ENCODE measurements around the gene AADAC. TPM values are rescaled to one million over a fixed set of nuclear protein-coding genes. Genes with fewer than 3 reads are reported as not detected.
"Not testable (repeated sequence)": the region's sequence is repeated elsewhere in the genome, so short reads cannot be mapped to it uniquely, and the experiment has no call there.

AADAC gene, protein sequence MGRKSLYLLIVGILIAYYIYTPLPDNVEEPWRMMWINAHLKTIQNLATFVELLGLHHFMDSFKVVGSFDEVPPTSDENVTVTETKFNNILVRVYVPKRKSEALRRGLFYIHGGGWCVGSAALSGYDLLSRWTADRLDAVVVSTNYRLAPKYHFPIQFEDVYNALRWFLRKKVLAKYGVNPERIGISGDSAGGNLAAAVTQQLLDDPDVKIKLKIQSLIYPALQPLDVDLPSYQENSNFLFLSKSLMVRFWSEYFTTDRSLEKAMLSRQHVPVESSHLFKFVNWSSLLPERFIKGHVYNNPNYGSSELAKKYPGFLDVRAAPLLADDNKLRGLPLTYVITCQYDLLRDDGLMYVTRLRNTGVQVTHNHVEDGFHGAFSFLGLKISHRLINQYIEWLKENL
- 10 to 100 TPM in 1 of 2 donors, 1 to 10 TPM in 1; 9.2 to 33.3 TPM for total RNA-seq
- polyA plus RNA-seq: 1 to 10 TPM; 4.4 to 7.3 TPM
- long read RNA-seq, donor 1, partial matches to known transcripts: 0 of 2 reads
- long read RNA-seq, donor 1, other reads (novel, unspliced or antisense): 0 of 2 reads
- long read RNA-seq, donor 2: 0 reads
- long read RNA-seq, donor 3: 0 reads
- long read RNA-seq, donor 4: 0 reads
- long read RNA-seq, donor 5, partial matches to known transcripts: 0 of 1 reads
- long read RNA-seq, donor 5, other reads (novel, unspliced or antisense): 0 of 1 reads

DNA sequence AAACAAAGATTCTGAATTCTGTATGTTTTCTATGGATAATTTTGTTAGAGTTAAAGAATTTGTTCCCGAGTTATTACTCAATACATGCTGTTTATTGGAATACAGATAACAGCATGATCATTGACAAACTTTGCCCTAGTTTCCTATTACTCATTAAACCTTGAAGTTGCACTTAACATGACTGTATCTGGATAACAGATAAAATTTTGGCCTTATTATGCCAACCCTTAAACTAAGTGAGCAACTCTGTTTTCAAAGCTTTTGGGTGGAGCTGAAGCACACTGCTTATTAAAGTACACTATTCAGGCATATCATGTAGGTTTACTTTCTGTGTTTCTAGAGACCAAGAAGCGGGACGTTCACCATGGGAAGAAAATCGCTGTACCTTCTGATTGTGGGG lies at the start of gene AADAC:
Gene AADAC (plus strand): TSS at position 318 of the 400 bp plus-strand sequence. CDS start 47 bp downstream, at position 365.
- DNase-seq: no peak
- peak; percentile 44 for ATAC-seq (ENCODE audit: insufficient read depth, low FRiP score)
- WGBS, 2 donors: 73 to 96% methylated on average over 4 of the region's 4 CpGs
- TF ChIP-seq, protein P1, sequence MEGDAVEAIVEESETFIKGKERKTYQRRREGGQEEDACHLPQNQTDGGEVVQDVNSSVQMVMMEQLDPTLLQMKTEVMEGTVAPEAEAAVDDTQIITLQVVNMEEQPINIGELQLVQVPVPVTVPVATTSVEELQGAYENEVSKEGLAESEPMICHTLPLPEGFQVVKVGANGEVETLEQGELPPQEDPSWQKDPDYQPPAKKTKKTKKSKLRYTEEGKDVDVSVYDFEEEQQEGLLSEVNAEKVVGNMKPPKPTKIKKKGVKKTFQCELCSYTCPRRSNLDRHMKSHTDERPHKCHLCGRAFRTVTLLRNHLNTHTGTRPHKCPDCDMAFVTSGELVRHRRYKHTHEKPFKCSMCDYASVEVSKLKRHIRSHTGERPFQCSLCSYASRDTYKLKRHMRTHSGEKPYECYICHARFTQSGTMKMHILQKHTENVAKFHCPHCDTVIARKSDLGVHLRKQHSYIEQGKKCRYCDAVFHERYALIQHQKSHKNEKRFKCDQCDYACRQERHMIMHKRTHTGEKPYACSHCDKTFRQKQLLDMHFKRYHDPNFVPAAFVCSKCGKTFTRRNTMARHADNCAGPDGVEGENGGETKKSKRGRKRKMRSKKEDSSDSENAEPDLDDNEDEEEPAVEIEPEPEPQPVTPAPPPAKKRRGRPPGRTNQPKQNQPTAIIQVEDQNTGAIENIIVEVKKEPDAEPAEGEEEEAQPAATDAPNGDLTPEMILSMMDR (IDR thresholded peaks at IDR 0.05; ENCODE audit: control extremely low read depth, extremely low read depth): no peak
- Histone ChIP-seq H3K36me3 (ENCODE audit: control insufficient read depth in 4 of 4, insufficient read depth in 4 of 4, low read length in 4 of 4) (no peaks in the 10 kb centered on the region), H3K9me3 (ENCODE audit: control insufficient read depth in 4 of 4, insufficient read depth in 3 of 4, low read length in 3 of 4) (peaks cover 0 to 4% (median 0%) of the 10 kb centered on the region in 4 donors), H3K4me3 (no peak within 1 kb of the TSS), H3K4me1 (ENCODE audit: control insufficient read depth in 5 of 5, insufficient read depth in 5 of 5, low read length in 5 of 5) (peaks cover 0 to 5% (median 0%) of the 10 kb centered on the region in 5 donors), H3K27me3 (ENCODE audit: control insufficient read depth in 3 of 3, insufficient read depth in 3 of 3, low read length in 2 of 3) (no peaks in the 10 kb centered on the region), H3K27ac (ENCODE audit: low read depth in 1 of 2, low read length in 1 of 2) (no peak within 1 kb of the TSS), H3K9ac (ENCODE audit: insufficient read depth in 1 of 2, low read length in 2 of 2) (no peak within 1 kb of the TSS)

DNA sequence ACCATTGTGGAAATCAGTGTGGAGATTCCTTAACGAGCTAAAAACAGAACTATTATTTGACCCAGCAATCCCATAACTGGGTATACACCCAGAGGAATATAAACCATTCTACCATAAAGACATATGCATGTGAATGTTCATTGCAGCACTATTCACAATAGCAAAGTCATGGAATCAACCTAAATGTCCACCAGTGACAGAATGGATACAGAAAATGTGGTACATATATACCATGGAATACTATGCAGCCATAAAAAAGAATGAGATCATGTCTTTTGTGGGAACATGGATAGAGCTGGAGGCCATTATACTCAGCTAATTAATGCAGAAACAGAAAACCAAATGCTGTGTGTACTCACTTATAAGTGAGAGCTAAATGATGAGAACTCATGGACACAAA lies 49.2 kb upstream of the AADAC start:
- not testable (repeated sequence) for H3K9ac ChIP-seq (ENCODE audit: insufficient read depth in 1 of 2, low read length in 2 of 2); H3K4me1 ChIP-seq (ENCODE audit: control insufficient read depth in 5 of 5, insufficient read depth in 5 of 5, low read length in 5 of 5); ATAC-seq (ENCODE audit: insufficient read depth, low FRiP score); DNase-seq; H3K27me3 ChIP-seq (ENCODE audit: control insufficient read depth in 3 of 3, insufficient read depth in 3 of 3, low read length in 2 of 3); H3K4me3 ChIP-seq; H3K27ac ChIP-seq (ENCODE audit: low read depth in 1 of 2, low read length in 1 of 2); H3K9me3 ChIP-seq (ENCODE audit: control insufficient read depth in 4 of 4, insufficient read depth in 3 of 4, low read length in 3 of 4); H3K36me3 ChIP-seq (ENCODE audit: control insufficient read depth in 4 of 4, insufficient read depth in 4 of 4, low read length in 4 of 4)
- WGBS, 2 donors: 92 to 96% methylated on average over 1 of the region's 1 CpG

DNA sequence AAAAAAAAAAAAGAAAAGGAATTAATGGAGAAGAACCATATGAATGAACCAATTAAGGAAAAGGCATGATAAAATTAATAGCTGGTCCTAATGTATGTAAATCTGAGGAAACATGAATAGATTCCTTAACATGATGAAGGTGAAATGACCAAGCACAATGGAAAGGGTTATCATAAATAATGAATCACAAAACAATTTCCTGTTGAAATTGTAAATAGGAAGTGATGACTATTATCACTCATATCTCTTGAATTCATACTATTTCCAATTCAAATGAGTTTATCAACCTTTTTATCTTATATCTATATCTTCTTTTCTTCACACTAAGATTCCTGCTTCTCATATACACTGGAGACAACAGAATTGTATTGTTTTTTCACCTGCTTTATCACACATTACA lies 48.2 kb upstream of the AADAC start:
- TF ChIP-seq, protein P1 (IDR thresholded peaks at IDR 0.05; ENCODE audit: control extremely low read depth, extremely low read depth): no peak
- no peaks in the 10 kb centered on the region for H3K9me3 ChIP-seq (ENCODE audit: control insufficient read depth in 4 of 4, insufficient read depth in 3 of 4, low read length in 3 of 4)
- H3K9ac ChIP-seq (ENCODE audit: insufficient read depth in 1 of 2, low read length in 2 of 2): no peak overlapping the region
- H3K27ac ChIP-seq (ENCODE audit: low read depth in 1 of 2, low read length in 1 of 2): no peak overlapping the region
- no peaks in the 10 kb centered on the region for H3K27me3 ChIP-seq (ENCODE audit: control insufficient read depth in 3 of 3, insufficient read depth in 3 of 3, low read length in 2 of 3)
- no peak for ATAC-seq (ENCODE audit: insufficient read depth, low FRiP score)
- no peak overlapping the region for H3K4me3 ChIP-seq
- no peak for DNase-seq
- H3K4me1 ChIP-seq (ENCODE audit: control insufficient read depth in 5 of 5, insufficient read depth in 5 of 5, low read length in 5 of 5): peaks cover 0 to 7% (median 0%) of the 10 kb centered on the region in 5 donors
- H3K36me3 ChIP-seq (ENCODE audit: control insufficient read depth in 4 of 4, insufficient read depth in 4 of 4, low read length in 4 of 4): no peaks in the 10 kb centered on the region

DNA sequence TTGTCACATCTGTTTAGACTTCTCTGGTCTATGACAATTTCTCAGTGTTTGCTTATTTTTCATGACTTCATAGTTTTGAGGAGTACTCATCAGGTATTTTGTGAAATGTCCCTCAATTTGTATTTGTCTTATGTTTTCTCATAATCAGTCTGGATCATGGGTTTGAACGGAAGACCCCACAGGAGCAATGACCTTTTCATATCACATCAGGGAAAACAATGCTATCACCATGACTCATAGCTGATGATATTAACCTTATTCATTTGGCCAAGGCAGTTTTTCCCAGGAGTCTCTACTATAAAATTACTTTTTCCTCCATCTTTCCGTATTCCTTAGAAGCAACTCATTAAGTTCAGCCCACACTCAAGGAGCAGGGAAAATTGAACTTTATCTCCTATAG lies 47.5 kb upstream of the AADAC start:
- Histone ChIP-seq H3K4me1 (ENCODE audit: control insufficient read depth in 5 of 5, insufficient read depth in 5 of 5, low read length in 5 of 5) (peaks cover 0 to 15% (median 4%) of the 10 kb centered on the region in 5 donors), H3K27ac (ENCODE audit: low read depth in 1 of 2, low read length in 1 of 2) (no peak overlapping the region), H3K9ac (ENCODE audit: insufficient read depth in 1 of 2, low read length in 2 of 2) (no peak overlapping the region), H3K27me3 (ENCODE audit: control insufficient read depth in 3 of 3, insufficient read depth in 3 of 3, low read length in 2 of 3) (no peaks in the 10 kb centered on the region), H3K36me3 (ENCODE audit: control insufficient read depth in 4 of 4, insufficient read depth in 4 of 4, low read length in 4 of 4) (no peaks in the 10 kb centered on the region), H3K4me3 (no peak overlapping the region), H3K9me3 (ENCODE audit: control insufficient read depth in 4 of 4, insufficient read depth in 3 of 4, low read length in 3 of 4) (no peaks in the 10 kb centered on the region)
- TF ChIP-seq, protein P1 (IDR thresholded peaks at IDR 0.05; ENCODE audit: control extremely low read depth, extremely low read depth): no peak
- DNase-seq (no peak), ATAC-seq (ENCODE audit: insufficient read depth, low FRiP score) (no peak)
- 81 to 96% methylated on average over 2 of the region's 2 CpGs for WGBS, 2 donors

Data from lung (tissue), 16 donors.